Subcutaneous abdominal adipose tissue (tissue), 5 donors: ENCODE results near the gene UCK2.

Experiments
- H3K27ac ChIP-seq: one replicate; pipeline ENCODE4 v1.7.0; 2013; ENCODE audit warnings: low read depth, mild to moderate bottlenecking, inconsistent platforms, low read length, moderate library complexity
- H3K27me3 ChIP-seq, 5 donors: one replicate each; pipeline ENCODE4 v1.7.0; 2013; ENCODE audit warnings: low read length in 5 of 5, inconsistent platforms in 1 of 5; ENCODE audit not compliant: control insufficient read depth in 5 of 5, insufficient read depth in 4 of 5
- H3K36me3 ChIP-seq, 5 donors: one replicate each; pipeline ENCODE4 v1.7.0; 2013; ENCODE audit warnings: low read length in 5 of 5; ENCODE audit not compliant: control insufficient read depth in 5 of 5, insufficient read depth in 5 of 5
- H3K4me1 ChIP-seq, 5 donors: one replicate each; pipeline ENCODE4 v1.7.0; 2013; ENCODE audit warnings: low read length in 5 of 5, mild to moderate bottlenecking in 3 of 5, moderate library complexity in 1 of 5; ENCODE audit not compliant: control insufficient read depth in 5 of 5, insufficient read depth in 5 of 5
- H3K4me3 ChIP-seq, 5 donors: one replicate each; pipeline ENCODE4 v1.7.0; 2013; ENCODE audit warnings: low read length in 5 of 5, low read depth in 1 of 5
- H3K9ac ChIP-seq, 5 donors: one replicate each; pipeline ENCODE4 v1.7.0; 2013; ENCODE audit warnings: low read length in 5 of 5, mild to moderate bottlenecking in 4 of 5, moderate library complexity in 3 of 5
- H3K9me3 ChIP-seq, 5 donors: one replicate each; pipeline ENCODE4 v1.7.0; 2013; ENCODE audit warnings: low read length in 5 of 5; ENCODE audit not compliant: control insufficient read depth in 5 of 5
- donor health status: healthy.
- donor health status: healthy.
- donor health status: healthy.
- donor health status: healthy.
- donor health status: healthy.

The UCK2 gene

DNA sequence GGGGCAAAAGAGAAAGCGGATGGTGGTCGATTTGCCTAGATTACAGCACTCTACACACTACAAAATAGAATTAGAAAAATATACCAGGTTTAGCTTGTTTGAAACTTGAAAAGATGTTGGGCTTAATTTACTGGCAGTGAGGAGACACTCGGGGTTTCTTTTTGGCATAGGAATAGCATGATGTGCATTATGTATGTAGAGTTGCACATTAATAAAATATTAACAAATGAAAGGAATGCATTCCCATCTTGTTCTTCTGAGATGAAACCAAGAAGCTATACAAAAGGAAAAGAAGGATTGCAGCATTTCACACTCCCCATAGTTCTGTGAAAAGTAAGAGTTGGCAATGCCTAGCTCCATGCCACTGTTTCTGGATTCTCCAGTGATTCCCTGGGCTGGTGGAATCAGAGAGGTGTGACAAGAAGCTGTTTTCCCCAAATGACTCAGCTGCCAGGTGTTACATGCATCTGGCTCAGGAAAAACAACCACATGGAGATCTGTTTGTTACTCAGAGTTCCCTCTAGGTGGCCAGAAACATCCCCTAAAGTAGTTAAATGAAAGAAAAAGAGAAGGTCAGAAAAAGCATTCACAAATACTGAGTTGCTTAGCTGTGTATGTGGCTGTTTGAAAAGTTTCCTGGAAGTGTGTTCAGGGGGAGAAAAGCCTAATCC, 115.6 kb downstream of the UCK2 start:
- Histone ChIP-seq H3K4me1 (no peaks in the 10 kb centered on the region), H3K9ac (no peak overlapping the region), H3K27ac (no peak overlapping the region), H3K4me3 (no peak overlapping the region), H3K9me3 (no peaks in the 10 kb centered on the region), H3K36me3 (no peaks in the 10 kb centered on the region), H3K27me3 (no peaks in the 10 kb centered on the region)

DNA sequence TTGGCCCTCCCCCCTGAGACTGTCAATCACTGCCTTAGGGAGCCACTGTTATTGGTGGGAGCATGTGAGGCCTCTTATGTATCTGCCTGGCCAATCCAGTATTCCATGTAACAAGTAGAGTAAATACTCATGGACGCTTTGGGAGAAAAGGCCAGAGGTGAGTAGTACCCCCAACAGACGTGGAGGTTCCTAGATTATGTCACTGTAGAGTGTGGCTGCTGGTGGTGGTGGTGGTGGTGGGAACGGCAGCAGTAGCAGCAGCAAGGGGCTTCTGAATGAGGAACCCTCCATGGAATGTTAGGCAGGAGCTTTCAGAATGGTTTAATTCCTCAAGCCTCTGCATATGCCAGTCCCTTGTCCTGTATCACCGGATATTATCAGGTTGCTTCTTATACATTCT, 118.5 kb downstream of the UCK2 start:
- H3K36me3 ChIP-seq = no peaks in the 10 kb centered on the region
- no peaks in the 10 kb centered on the region for H3K27me3 ChIP-seq
- no peak overlapping the region for H3K4me3 ChIP-seq
- H3K4me1 ChIP-seq = no peaks in the 10 kb centered on the region
- H3K27ac ChIP-seq = no peak overlapping the region
- H3K9me3 ChIP-seq = no peaks in the 10 kb centered on the region
- no peak overlapping the region for H3K9ac ChIP-seq

DNA sequence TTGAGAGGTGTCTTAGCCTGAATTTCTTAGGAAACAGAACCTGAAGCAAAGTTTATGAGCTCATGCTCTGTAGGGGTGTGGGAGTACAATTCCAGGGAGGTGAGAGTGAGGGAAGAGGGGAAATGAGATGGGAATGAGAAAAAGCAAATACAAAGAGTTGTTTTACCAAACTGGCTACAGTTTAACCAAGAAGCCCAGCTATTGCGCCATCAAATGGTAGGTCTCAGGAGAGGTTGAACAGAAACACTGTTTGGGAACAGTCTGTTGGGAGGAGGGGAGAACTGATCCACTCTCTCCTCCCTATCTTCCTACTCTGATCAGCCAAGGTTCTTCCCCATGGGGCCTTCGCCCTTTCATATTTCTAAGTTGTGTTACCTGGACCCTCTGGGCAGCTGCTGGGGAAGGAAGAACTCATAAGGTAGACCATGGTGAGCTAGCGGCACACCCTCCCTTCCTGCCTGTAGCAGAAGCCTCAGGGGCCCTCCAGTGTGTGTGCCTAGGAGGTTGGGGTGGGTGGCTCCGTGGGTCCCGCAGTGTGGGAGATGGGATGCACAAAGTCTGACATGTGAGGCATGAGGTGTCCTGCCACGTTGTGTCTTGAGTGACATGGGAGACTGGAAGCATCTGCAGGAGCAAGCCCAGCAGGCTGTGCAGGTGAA, 120.5 kb downstream of the UCK2 start:
- no peak overlapping the region for H3K27ac ChIP-seq

DNA sequence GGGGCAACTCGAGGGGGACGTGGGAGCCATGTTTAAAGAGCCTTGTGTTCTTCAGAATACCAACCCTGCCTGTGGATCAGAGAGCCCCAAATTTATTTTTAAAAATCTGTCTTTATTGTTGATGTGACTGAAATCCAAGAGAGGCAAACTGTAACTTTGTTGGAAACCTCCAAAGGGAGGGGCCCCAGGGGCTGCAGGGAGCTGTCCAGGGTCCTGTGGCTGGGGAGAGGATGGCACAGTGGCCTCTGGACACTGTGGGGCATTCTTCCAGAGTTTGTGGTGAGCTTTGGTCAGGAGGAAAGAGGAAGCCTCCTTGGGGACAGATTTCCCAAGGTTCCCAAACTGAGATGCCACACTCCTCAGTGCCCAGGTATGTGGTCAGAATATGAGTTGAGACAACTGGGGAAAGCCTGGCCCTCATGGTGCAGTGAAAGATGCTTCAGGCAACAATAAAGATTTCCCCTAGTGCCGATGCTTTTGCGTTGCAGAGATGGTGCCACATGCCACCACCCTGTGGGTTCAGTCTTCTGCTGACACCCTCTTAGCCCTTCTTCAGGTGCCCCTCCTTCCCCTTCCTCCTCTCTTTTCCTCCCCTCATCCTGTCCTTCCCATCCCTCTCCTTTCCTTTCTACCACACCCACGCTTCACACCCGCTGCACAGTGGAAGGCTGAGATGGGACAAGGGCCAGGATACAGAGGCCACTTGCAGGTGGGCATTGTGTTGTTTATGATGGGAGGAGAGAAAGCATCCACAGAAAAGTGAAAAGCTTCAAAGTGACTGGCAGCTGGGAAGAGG, 122.1 kb downstream of the UCK2 start:
- H3K9ac ChIP-seq = no peak overlapping the region
- H3K27me3 ChIP-seq = no peaks in the 10 kb centered on the region
- no peak overlapping the region for H3K4me3 ChIP-seq
- H3K27ac ChIP-seq = no peak overlapping the region
- no peaks in the 10 kb centered on the region for H3K9me3 ChIP-seq
- no peaks in the 10 kb centered on the region for H3K4me1 ChIP-seq
- H3K36me3 ChIP-seq = no peaks in the 10 kb centered on the region

More for the DNA sequence above, 120.5 kb downstream of the UCK2 start:
- H3K4me3 ChIP-seq = no peak overlapping the region
- H3K27me3 ChIP-seq = no peaks in the 10 kb centered on the region
- H3K9me3 ChIP-seq = no peaks in the 10 kb centered on the region
- no peak overlapping the region for H3K9ac ChIP-seq
- no peaks in the 10 kb centered on the region for H3K4me1 ChIP-seq
- H3K36me3 ChIP-seq = no peaks in the 10 kb centered on the region

DNA sequence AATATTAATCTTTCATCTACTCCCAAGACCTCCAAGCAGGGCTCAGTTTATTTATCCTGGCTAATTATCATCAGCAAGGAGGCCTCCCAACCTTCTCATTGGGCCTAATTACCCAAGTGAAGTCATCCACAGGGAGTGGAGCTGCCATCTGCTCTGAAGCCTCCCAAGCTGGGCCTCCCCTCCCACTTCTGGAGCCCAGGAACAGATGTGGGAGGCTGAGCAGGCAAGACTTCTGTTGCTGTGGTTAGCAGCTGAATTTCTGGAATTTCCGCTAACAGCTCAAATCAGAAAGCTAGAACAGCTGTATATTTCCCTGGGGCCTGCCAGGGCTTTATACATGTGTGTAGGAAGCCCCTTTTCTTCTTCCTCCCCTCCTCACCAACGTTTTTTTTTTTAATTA, 127.5 kb downstream of the UCK2 start:
- Histone ChIP-seq H3K36me3 (no peaks in the 10 kb centered on the region), H3K27ac (no peak overlapping the region), H3K4me3 (no peak overlapping the region), H3K9ac (no peak overlapping the region), H3K9me3 (no peaks in the 10 kb centered on the region), H3K4me1 (no peaks in the 10 kb centered on the region), H3K27me3 (no peaks in the 10 kb centered on the region)

DNA sequence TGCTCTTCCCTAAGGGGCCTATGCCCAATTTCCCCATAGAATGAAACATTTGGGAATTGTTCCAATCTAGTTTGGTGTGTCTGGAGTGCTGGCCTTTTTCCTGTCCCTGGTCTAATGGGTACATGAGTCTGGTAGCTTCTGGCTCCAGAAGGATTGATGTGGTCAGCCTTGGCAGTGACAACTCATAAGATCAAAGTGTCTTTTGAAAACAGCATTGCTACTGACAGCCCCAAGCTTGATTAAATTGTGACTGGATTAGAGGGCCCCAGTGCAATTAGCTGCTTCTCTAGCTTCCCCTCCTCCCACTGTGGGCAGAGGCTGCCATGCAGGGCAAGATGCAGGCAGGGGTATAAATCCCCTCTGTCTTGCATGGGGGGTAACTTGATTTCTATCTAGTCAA, 130.9 kb downstream of the UCK2 start:
- no peaks in the 10 kb centered on the region for H3K4me1 ChIP-seq
- H3K27ac ChIP-seq = no peak overlapping the region
- no peak overlapping the region for H3K4me3 ChIP-seq
- H3K9me3 ChIP-seq = peaks cover 0 to 4% (median 0%) of the 10 kb centered on the region in 5 donors
- no peaks in the 10 kb centered on the region for H3K27me3 ChIP-seq
- no peak overlapping the region for H3K9ac ChIP-seq
- H3K36me3 ChIP-seq = no peaks in the 10 kb centered on the region

DNA sequence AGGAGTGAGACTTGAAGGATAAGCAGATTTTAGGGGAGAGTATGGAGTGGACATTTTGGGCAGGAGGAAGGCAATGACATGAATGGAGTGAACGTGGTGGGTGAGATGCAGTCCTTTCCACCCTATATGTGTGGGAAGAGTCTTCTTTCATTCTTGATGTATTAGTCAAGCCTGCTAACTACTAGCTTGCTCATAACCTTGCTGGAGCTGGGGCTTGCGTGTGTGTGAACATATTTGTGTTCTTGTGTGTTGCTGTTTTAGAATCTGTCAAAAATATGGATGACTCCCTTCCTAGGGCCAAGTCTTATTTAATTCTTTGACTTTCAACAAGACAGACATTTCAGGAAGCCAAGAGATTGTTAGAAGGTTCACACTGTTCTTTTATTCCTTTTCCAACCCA, 132.7 kb downstream of the UCK2 start:
- H3K9ac ChIP-seq = no peak overlapping the region
- H3K36me3 ChIP-seq = no peaks in the 10 kb centered on the region
- no peaks in the 10 kb centered on the region for H3K4me1 ChIP-seq
- peaks cover 0 to 4% (median 0%) of the 10 kb centered on the region in 5 donors for H3K9me3 ChIP-seq
- no peak overlapping the region for H3K27ac ChIP-seq
- H3K27me3 ChIP-seq = no peaks in the 10 kb centered on the region
- H3K4me3 ChIP-seq = no peak overlapping the region

DNA sequence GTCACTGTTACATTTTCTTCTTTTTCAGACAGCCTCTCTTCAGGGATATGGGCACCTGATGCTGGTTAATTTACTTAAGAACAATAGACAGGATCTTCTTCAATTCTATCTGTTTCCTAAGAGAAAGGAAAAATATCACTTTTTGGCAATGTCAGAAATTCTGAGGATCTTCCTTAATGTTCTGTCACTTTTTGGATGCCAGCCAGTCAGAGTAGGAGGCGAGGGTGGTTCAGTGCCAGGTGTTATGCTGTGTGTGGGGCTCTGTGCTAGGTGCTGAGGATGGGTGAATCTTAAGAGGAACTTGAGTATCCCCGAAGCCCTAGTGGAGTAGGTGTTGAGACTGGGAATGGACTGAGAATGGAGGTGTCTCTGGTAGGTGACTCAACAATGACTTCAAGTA, 133.5 kb downstream of the UCK2 start:
- no peak overlapping the region for H3K4me3 ChIP-seq
- peaks cover 0 to 4% (median 0%) of the 10 kb centered on the region in 5 donors for H3K9me3 ChIP-seq
- no peaks in the 10 kb centered on the region for H3K36me3 ChIP-seq
- H3K4me1 ChIP-seq = no peaks in the 10 kb centered on the region
- H3K27me3 ChIP-seq = no peaks in the 10 kb centered on the region
- H3K27ac ChIP-seq = no peak overlapping the region
- no peak overlapping the region for H3K9ac ChIP-seq
